HG02588 (cell line): ENCODE measurements around the gene RAI2.

ENCODE experiments used
- ATAC-seq: cut with Tn5 transposase; IDR thresholded peaks from one replicate; pipeline ENCODE4 v1.9.1; 2021; ENCODE audit warnings: mild to moderate bottlenecking, moderate library complexity; ENCODE audit not compliant: unreplicated experiment

The RAI2 gene

GRCh38 chrX:17829566-17829965, 31.5 kb downstream of the RAI2 start:
- no peak for ATAC-seq

- no peak for ATAC-seq
Observed at GRCh38 chrX:17828171-17828570, 32.9 kb downstream of the RAI2 start.

- ATAC-seq: no peak
Observed at GRCh38 chrX:17826609-17827496, 34.2 kb downstream of the RAI2 start.

DNA sequence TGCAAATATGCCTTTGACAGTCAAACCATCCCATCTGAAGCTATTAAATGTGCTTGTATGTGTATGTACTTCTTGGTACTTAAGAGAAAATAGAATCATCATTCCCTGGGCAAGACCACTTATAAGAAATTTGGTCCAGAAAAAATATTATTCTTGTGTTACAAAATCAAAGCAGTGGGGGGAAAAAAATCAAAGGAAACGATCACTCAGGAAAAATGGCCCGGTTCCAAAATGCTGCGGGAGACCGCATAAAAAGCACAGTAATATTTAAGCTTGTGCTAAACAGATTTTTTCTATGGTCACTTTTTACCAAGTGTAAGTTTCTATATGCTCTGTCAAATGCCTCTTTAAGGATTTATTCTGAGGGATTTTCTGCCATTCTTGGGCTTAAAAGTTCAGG, 36.1 kb downstream of the RAI2 start:
- ATAC-seq: no peak

- no peak for ATAC-seq
Observed at GRCh38 chrX:17822351-17822750, 38.7 kb downstream of the RAI2 start.

- ATAC-seq: no peak
Observed at GRCh38 chrX:17820100-17820499, 41.0 kb downstream of the RAI2 start.

- no peak for ATAC-seq
Observed at GRCh38 chrX:17818726-17819125, 42.4 kb downstream of the RAI2 start.

DNA sequence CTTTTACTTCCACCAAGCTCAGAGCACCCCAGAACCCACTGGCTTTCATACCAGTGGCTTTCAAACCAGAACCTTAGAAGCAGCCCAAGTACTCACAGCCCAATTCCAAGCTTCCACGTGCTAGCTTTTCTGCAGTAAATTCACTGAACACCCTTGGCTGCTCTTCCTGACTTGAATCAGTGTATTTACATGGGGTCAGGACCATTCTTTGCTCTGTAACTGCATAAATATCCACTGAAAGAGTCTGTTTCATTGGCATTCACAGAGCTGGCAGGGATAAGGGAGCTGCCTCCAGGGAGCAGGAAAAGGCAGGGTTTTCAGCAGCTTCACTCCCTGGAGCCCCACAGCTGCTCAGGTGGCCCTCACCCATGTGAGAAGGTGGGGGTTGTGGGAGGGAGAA, 43.8 kb downstream of the RAI2 start:
- ATAC-seq: no peak

GRCh38 chrX:17814557-17814956, 46.5 kb downstream of the RAI2 start:
- no peak for ATAC-seq

- ATAC-seq: no peak
Observed at GRCh38 chrX:17814059-17814458, 47.0 kb downstream of the RAI2 start.

- ATAC-seq: no peak
Observed at GRCh38 chrX:17813277-17813676, 47.8 kb downstream of the RAI2 start.

DNA sequence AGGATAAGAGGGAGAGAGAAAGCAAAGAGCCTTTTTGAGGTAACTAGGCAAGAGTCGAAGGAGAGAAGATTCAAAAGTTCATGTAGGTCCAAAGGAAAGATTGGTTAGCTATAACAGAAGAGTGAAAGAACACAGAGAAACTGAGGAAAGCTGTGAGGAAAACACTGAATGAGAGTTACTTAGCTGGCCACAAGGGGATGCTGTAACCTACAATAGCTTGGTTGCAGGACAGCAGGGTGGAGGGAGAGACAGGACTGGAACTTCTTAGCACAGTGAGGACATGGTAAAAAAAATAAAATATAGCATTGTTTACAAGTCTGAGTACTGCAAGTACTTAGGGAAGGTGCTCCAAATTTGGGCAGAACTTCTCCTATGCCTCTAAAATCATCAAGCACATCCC, 48.3 kb downstream of the RAI2 start:
- no peak for ATAC-seq

- no peak for ATAC-seq
Observed at GRCh38 chrX:17809984-17810383, 51.1 kb downstream of the RAI2 start.

DNA sequence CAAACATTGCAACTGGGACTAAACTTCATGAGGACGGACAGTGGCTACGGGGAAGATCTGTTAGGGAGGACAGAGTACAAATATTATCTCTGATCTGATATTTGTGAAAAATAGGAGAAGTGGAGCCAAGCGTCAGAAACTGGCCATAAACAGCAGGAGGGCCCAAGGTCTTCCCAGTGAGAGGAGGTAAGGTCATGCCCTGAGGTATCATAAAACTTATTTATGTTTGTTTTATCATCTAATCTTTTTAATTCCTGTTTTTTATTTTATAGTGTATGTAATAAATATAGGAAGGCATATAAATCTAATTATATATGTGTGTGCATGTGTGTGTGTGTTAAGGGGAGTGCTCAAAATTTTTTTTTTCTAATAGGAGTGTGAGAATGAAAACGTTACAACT, 51.8 kb downstream of the RAI2 start:
- no peak for ATAC-seq

GRCh38 chrX:17805120-17805519, 56.0 kb downstream of the RAI2 start:
- ATAC-seq: no peak

DNA sequence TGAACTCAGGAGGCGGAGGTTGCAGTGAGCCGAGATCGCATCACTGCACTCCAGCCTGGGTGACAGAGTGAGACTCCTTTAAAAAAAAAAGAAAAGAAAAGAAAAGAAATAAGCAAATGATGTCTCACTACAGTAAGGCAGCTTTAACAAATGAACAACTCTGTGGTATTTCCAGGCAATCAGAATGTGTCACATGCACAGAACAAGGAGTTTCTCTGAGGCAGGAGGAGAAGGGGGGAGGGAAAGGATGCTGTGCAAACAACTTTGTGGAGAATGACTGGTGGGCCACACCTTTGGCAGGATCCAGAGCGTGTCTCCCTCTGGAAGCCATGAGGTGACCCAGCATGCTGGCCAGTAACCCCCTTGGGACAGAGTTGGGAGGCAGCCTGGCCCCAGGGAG, 57.6 kb downstream of the RAI2 start:
- ATAC-seq: no peak

DNA sequence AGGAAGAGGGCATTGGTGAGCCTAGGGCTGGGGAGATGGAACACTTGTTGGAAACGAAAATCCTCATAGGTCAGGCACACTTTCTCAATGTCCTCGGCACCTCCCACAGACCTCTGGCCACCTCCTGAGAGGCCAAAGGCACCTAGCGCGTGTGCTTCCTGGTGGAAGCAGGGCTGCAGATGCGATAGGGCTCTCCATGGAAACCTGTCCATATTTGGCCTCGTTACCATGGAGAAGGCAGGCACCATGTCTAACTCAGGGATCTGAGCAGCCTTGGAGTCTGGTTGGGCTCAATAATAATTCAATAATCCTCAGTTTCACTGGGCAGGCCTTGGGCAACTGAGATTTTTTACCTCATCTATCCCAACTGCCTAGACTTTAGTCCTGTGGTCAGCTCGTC, 58.3 kb downstream of the RAI2 start:
- no peak for ATAC-seq

DNA sequence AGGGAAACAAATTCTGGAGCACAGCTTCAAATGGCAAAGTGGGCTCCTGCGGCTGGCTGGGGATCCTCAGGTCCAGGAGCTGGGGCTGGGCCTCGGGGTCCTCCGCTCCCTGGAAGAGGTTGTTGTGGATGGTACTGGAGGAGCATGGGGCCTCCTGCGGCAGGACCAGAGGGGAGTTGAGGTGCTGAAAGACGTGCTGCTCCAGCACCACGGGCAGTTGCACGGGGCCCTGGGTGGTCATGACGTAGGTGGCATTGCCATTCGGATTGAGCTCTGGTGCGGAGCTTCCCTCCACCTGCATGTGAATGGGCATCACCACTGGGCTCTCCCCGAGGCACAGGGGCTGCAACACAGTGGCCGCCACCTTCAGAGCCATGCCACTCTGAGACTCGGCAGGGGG, 59.7 kb downstream of the RAI2 start:
- ATAC-seq: no peak

DNA sequence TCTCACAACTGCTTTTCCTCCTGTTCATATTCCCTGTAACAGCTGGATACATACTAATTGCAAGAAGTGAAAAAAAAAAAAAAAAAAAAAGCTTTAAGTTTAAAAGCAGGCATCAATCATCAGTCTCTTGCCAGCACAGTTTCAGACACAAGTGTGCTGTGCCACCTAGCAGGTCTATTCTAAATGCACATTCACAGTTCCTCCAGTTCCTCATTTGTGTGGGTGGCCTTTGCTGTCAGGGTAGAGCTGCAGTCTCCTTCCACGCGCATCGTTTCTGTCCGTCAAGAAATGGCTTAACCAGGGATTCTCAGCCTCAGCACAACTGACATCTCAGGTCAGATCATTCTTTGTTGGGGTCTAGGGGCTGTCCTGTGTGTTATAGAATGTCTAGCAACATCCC, 62.2 kb downstream of the RAI2 start:
- no peak for ATAC-seq

- no peak for ATAC-seq
Observed at GRCh38 chrX:17792826-17793225, 68.3 kb downstream of the RAI2 start.

DNA sequence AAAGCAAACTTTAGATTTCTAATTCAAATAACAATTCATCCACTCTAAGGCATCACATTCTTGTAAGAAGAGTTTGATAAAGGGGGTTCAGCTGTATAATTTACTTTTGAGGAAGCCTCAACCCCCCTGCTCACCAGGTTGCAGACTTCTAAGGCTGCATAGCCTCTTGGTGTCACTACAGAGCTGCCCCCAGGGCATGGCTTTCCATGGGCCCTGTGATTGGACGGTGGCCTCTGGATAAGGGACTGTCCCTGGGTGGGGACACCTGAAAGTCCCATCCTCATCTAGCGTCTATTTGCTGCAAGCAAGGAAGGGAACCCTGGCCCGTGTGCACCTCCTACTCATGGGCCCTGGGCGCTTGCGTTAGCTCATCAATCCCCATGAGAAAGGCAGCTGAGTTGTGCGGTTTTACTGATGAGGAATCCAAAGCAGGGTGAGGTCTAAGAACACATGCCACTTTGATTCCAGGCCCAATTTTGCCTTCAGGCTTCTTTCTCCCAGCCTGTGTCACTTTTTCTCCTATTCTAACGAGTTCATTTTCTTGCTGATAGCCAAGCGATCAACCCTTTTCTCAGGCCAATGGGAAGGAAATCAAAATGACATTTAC, 72.0 kb downstream of the RAI2 start:
- ATAC-seq: no peak

DNA sequence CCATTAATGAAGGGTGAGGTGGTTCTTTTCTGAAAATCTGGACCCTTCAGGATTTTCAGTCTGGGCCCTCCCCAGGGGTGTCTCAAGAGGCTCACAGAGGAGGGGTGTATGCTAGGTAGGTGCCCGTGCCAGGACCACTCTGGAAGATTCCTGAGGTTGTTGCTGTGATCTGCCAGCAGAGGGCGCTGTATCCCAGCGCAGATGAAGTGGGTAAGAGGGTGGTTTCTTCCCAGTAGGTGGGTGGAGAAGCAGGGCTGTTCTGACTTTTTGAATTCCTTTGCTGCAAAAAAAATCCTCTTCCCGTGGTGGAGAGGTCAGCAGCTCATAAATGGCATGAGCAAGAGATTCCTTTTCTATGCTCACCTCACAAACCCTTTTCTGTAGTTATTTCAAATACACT, 72.7 kb downstream of the RAI2 start:
- ATAC-seq: no peak

DNA sequence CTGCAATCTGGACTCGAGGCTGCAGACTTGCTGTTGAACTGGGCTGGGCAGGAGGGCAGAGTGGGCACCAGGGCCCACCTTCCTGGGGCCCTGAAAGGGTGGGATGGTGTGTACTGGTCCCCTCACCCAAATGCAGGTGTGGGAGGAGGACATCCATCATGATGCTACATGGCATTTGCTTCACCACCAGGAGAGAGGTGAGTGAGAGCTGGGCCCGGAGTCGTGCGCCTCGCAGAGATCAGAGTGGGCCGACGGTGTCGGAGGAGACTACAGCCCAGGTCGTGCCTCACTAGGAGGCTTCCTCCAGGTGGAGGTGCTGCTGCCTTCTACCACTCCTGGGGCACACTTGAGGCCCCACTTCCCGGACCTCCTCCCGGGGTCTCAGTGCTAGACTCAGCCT, 73.5 kb downstream of the RAI2 start:
- no peak for ATAC-seq
